OCI-LY7 (cell line): ENCODE results near the gene RET. TPM values are rescaled to one million over a fixed set of nuclear protein-coding genes. Genes with fewer than 3 reads are reported as not detected.

Experiments used
- Bru-seq: library from RNA; stranded (reverse); fragments of 400-500 nt; gene quantifications from one replicate; lab custom pipeline; 2021; lab: Mats Ljungman, UMichigan
- BruChase-seq, 2 experiments: library from RNA; stranded (reverse); fragments of 400-500 nt; gene quantifications; one replicate each; lab custom pipeline; 2021; lab: Mats Ljungman, UMichigan
- BruUV-seq: library from RNA; stranded (reverse); fragments of 400-500 nt; replicated peaks from 2 replicates; lab custom pipeline; 2021; lab: Mats Ljungman, UMichigan
- CTCF ChIA-PET: fragments of 300-600 bp; sonication (Branson Sonifier 250); formaldehyde crosslinking; loops from one replicate; lab custom pipeline; 2022; ENCODE audit warnings: antibody characterized with exemption; ENCODE audit not compliant: unreplicated experiment; lab: Charles Lee
- POLR2A ChIA-PET: fragments of 300-600 bp; sonication (Branson Sonifier 250); formaldehyde crosslinking; loops from one replicate; lab custom pipeline; 2022; ENCODE audit warnings: antibody characterized with exemption; lab: Charles Lee
- DNase-seq: peaks from one replicate; pipeline ENCODE4 v3.0.0-alpha.2; 2015; ENCODE audit warnings: low spot score
- H2AFZ ChIP-seq: fragments of 200-600 bp; sonication (generic), shearing (Covaris generic); 2 replicates; pipeline ENCODE4 v1.6.1; 2014; ENCODE audit warnings: mild to moderate bottlenecking, antibody characterized with exemption, low read length, moderate library complexity
- H3K27ac ChIP-seq: fragments of 200-600 bp; sonication (generic); 2 replicates; pipeline ENCODE4 v1.5.1; 2014; ENCODE audit warnings: mixed run types, low read depth, mild to moderate bottlenecking, moderate library complexity, low read length, inconsistent platforms; ENCODE audit not compliant: poor library complexity, severe bottlenecking
- H3K36me3 ChIP-seq: fragments of 200-600 bp; sonication (generic); 2 replicates; pipeline ENCODE4 v1.6.1; 2014; ENCODE audit warnings: mild to moderate bottlenecking, antibody characterized with exemption, low read length, moderate library complexity, mixed read lengths; ENCODE audit not compliant: insufficient read depth
- H3K4me1 ChIP-seq: fragments of 200-600 bp; sonication (generic); 2 replicates; pipeline ENCODE4 v1.5.1; 2014; ENCODE audit warnings: mild to moderate bottlenecking, low read length; ENCODE audit not compliant: insufficient read depth, poor library complexity, severe bottlenecking
- H3K4me2 ChIP-seq: fragments of 200-600 bp; sonication (generic); 2 replicates; pipeline ENCODE4 v1.6.1; 2014; ENCODE audit warnings: mild to moderate bottlenecking, low read length
- H3K4me3 ChIP-seq: fragments of 200-600 bp; sonication (generic); 2 replicates; pipeline ENCODE4 v1.5.1; 2014; ENCODE audit warnings: mild to moderate bottlenecking, low read depth, low read length; ENCODE audit not compliant: poor library complexity, severe bottlenecking
- H3K79me2 ChIP-seq: fragments of 200-600 bp; sonication (generic); 2 replicates; pipeline ENCODE4 v1.6.1; 2016; ENCODE audit warnings: low read depth, mild to moderate bottlenecking, low read length, moderate library complexity, mixed read lengths; ENCODE audit not compliant: insufficient read depth
- H3K9me2 ChIP-seq: fragments of 200-600 bp; sonication (generic); 2 replicates; pipeline ENCODE4 v1.6.1; 2016; ENCODE audit warnings: mild to moderate bottlenecking, low read length, mixed read lengths; ENCODE audit not compliant: insufficient read depth
- H3K9me3 ChIP-seq: fragments of 200-600 bp; sonication (generic); 2 replicates; pipeline ENCODE4 v1.6.1; 2014; ENCODE audit warnings: mild to moderate bottlenecking, mixed run types, low read length, mixed read lengths
- H4K20me1 ChIP-seq: fragments of 200-600 bp; sonication (generic); 2 replicates; pipeline ENCODE4 v1.6.1; 2014; ENCODE audit warnings: mild to moderate bottlenecking, antibody characterized with exemption, low read length, moderate library complexity, mixed read lengths; ENCODE audit not compliant: insufficient read depth
- CTCF ChIP-seq: fragments of 200-600 bp; sonication (generic); conservative IDR thresholded peaks from 2 replicates; pipeline ENCODE4 v1.5.1; 2014; ENCODE audit warnings: mild to moderate bottlenecking, antibody characterized with exemption, low read length, moderate library complexity, mixed read lengths
- EZH2phosphoT487 ChIP-seq: fragments of 200-600 bp; sonication (generic); IDR thresholded peaks from 2 replicates; pipeline ENCODE4 v1.6.1; 2018; ENCODE audit warnings: low read depth, borderline replicate concordance, mild to moderate bottlenecking, mixed run types, antibody characterized with exemption, low read length, moderate library complexity, mixed read lengths
- intact Hi-C: fragments of 100-400 bp; cut with micrococcal nuclease; formaldehyde crosslinking; loops from one replicate; pipeline ENCODE4 v1.10.0; 2022; ENCODE audit not compliant: unreplicated experiment
- long read RNA-seq: library from polyadenylated mRNA; stranded (forward); transcript quantifications from one replicate; pipeline ENCODE4 v2.0.0, GENCODE V29; 2022
- total RNA-seq, 2 experiments: library from RNA; depleted of rRNA in 1 of 2; stranded (reverse); fragments of >200 nt in 1 of 2; shearing (Covaris generic) in 1 of 2; gene quantifications; 2 replicates each; pipeline ENCODE4 v1.2.3, GENCODE V29; 2014 to 2022

RET gene
- 0.05 TPM in 1 of 2 replicates, not detected in the other for total RNA-seq (2014; rRNA removed; shearing (Covaris generic))
- 0.06 TPM in 1 of 2 replicates, not detected in the other for total RNA-seq (2022)
- Bru-seq, nascent RNA = percentile 7 among the genes with signal in this experiment
- percentile 3 among the genes with signal in this experiment for BruChase-seq, experiment 1, labeled RNA remaining after a 6-hour chase
- BruChase-seq, experiment 2, labeled RNA remaining after a 2-hour chase = not detected
- long read RNA-seq = 0 reads

DNA sequence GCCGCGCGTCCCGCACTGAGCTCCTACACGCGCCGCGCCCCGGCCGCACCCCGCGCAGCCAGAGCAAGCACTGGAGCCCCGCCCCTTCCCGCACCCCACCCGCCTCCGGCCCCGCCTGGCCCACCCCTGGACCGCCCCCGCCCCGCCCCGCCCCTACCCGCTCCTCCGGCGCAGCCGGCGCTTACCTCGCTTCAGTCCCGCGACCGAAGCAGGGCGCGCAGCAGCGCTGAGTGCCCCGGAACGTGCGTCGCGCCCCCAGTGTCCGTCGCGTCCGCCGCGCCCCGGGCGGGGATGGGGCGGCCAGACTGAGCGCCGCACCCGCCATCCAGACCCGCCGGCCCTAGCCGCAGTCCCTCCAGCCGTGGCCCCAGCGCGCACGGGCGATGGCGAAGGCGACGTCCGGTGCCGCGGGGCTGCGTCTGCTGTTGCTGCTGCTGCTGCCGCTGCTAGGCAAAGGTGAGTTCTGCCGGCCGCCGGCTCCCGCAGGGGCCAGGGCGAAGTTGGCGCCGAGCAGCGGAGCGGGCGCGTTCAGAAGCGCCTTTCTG is at the start of gene RET:
TSS of gene RET (plus strand) at position 194 of the 545 bp plus-strand sequence. CDS start at position 384, 190 bp downstream.
- Histone ChIP-seq H3K9me2 (no peaks in the 10 kb centered on the region), H2AFZ (no peak within 1 kb of the TSS), H3K4me3 (no peak within 1 kb of the TSS), H3K4me1 (no peaks in the 10 kb centered on the region), H3K36me3 (no peaks in the 10 kb centered on the region), H3K4me2 (no peak within 1 kb of the TSS), H4K20me1 (no peaks in the 10 kb centered on the region), H3K27ac (no peak within 1 kb of the TSS), H3K9me3 (no peaks in the 10 kb centered on the region), H3K79me2 (no peaks in the 10 kb centered on the region)
- BruUV-seq = no TSS peak
- CTCF ChIA-PET = no interaction called here
- no peak for DNase-seq
- intact Hi-C loops = no loop called here
- TF ChIP-seq CTCF (no peak), EZH2phosphoT487 (no peak)
- POLR2A ChIA-PET = no interaction called here

DNA sequence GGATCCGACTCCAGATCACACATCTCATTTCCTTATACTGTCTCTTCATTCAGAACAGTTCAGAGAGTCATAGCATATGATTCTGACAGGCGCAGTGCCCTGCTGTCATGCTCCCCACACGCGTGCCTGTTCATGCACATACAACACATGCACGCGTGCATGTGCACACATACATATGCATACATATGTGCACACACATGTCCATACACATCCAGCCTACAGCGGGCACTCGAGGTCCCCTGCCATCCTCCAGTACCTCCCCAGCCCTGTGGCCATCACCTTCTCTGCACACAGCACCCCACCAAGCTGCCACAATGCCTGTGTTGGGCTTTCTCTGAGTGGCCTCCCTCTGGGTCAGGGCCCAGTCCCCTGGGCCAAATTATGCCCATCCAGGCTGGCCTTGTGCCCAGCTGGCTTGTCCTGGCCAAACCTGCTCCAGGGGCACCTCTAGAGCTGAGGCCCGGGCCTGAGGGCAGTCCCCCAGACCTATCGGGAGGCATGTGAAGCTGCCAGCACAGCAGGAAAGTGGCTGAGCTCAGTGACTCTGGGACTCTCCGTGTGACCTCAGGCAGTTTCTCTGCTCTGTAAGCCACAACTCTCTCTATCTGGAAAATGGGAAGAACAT is 49.4 kb upstream of the RET start:
- Histone ChIP-seq H3K36me3 (no peaks in the 10 kb centered on the region), H3K9me3 (0 out of 2 replicates have a peak, but pooled peaks cover 6% of the 10 kb centered on the region), H4K20me1 (no peaks in the 10 kb centered on the region), H3K4me1 (no peaks in the 10 kb centered on the region), H3K9me2 (no peaks in the 10 kb centered on the region), H3K4me2 (no peak overlapping the region), H3K79me2 (no peaks in the 10 kb centered on the region), H2AFZ (no peak overlapping the region), H3K27ac (no peak overlapping the region), H3K4me3 (no peak overlapping the region)
- BruUV-seq = no TSS peak
- ChIA-PET POLR2A (no interaction called here), CTCF (interaction anchor here (0.6 kb wide), 1 partner anchor 12 kb away, joined by 3 read pairs; no protein-coding TSS in a partner anchor)
- TF ChIP-seq CTCF (no peak), EZH2phosphoT487 (no peak)
- intact Hi-C loops = no loop called here
- no peak for DNase-seq
